Astrocyte (in vitro differentiated cells and primary cell): Measurements from ENCODE around the gene NAA15. TPM values are rescaled to one million over a fixed set of nuclear protein-coding genes. Genes with fewer than 3 reads are reported as not detected.

Experiments used
- DNase-seq: peaks from one replicate; pipeline ENCODE4 v3.0.0-alpha.2; 2010; ENCODE audit warnings: low read depth
- FAIRE-seq: peaks from 2 replicates; lab custom pipeline; 2011; peaks lifted over from hg19 to GRCh38; lab: Jason Lieb, UNC
- H2AFZ ChIP-seq: 2 replicates; pipeline ENCODE4 v1.6.0; 2012; ENCODE audit warnings: low read depth, low read length, inconsistent platforms
- H3K27ac ChIP-seq: 2 replicates; pipeline ENCODE4 v1.5.1; 2011; ENCODE audit warnings: low read depth, low read length, inconsistent platforms
- H3K27me3 ChIP-seq: 2 replicates; pipeline ENCODE4 v1.6.0; 2011; ENCODE audit warnings: low read length, inconsistent platforms; ENCODE audit not compliant: insufficient read depth
- H3K36me3 ChIP-seq: 2 replicates; pipeline ENCODE4 v1.5.1; 2011; ENCODE audit warnings: low read length, inconsistent platforms; ENCODE audit not compliant: insufficient read depth
- H3K4me1 ChIP-seq: 2 replicates; pipeline ENCODE4 v1.5.1; 2011; ENCODE audit warnings: low read length, inconsistent platforms; ENCODE audit not compliant: insufficient read depth
- H3K4me2 ChIP-seq: 2 replicates; pipeline ENCODE4 v1.6.0; 2012; ENCODE audit warnings: low read length, inconsistent platforms
- H3K4me3 ChIP-seq: 2 replicates; pipeline ENCODE4 v1.5.1; 2011; ENCODE audit warnings: low read depth, mild to moderate bottlenecking, low read length, inconsistent platforms; ENCODE audit not compliant: insufficient read depth
- H3K79me2 ChIP-seq: 2 replicates; pipeline ENCODE4 v1.6.0; 2012; ENCODE audit warnings: mild to moderate bottlenecking, low read length, inconsistent platforms; ENCODE audit not compliant: insufficient read depth
- H3K9ac ChIP-seq: 2 replicates; pipeline ENCODE4 v1.6.0; 2012; ENCODE audit warnings: mild to moderate bottlenecking, low read length, inconsistent platforms
- H3K9me3 ChIP-seq: 2 replicates; pipeline ENCODE4 v1.5.1; 2012; ENCODE audit warnings: low read depth, mild to moderate bottlenecking, low read length, inconsistent platforms; ENCODE audit not compliant: insufficient read depth
- H4K20me1 ChIP-seq: 2 replicates; pipeline ENCODE4 v1.6.0; 2012; ENCODE audit warnings: low read length, inconsistent platforms; ENCODE audit not compliant: insufficient read depth
- H3K27ac Mint-ChIP-seq: one replicate; pipeline ENCODE4 v1.8.0; 2021; ENCODE audit warnings: mild to moderate bottlenecking, mixed read lengths; ENCODE audit not compliant: unreplicated experiment
- H3K27me3 Mint-ChIP-seq: one replicate; pipeline ENCODE4 v1.8.0; 2021; ENCODE audit warnings: low read depth, mixed read lengths; ENCODE audit not compliant: unreplicated experiment
- H3K36me3 Mint-ChIP-seq: one replicate; pipeline ENCODE4 v1.8.0; 2021; ENCODE audit warnings: low read depth, mixed read lengths; ENCODE audit not compliant: unreplicated experiment
- H3K4me1 Mint-ChIP-seq: one replicate; pipeline ENCODE4 v1.8.0; 2021; ENCODE audit warnings: low read depth, mixed read lengths; ENCODE audit not compliant: unreplicated experiment
- H3K4me3 Mint-ChIP-seq: one replicate; pipeline ENCODE4 v1.8.0; 2021; ENCODE audit warnings: mild to moderate bottlenecking, moderate library complexity, mixed read lengths; ENCODE audit not compliant: unreplicated experiment
- H3K9me3 Mint-ChIP-seq: one replicate; pipeline ENCODE4 v1.8.0; 2021; ENCODE audit warnings: mild to moderate bottlenecking, mixed read lengths; ENCODE audit not compliant: unreplicated experiment
- CTCF ChIP-seq: IDR thresholded peaks from 2 replicates; pipeline ENCODE4 v1.5.1; 2011; ENCODE audit warnings: low read depth, mild to moderate bottlenecking, inconsistent platforms, low read length, moderate library complexity; ENCODE audit not compliant: insufficient read depth
- EZH2 ChIP-seq: IDR thresholded peaks from 2 replicates; pipeline ENCODE4 v1.6.1; 2012; ENCODE audit warnings: mild to moderate bottlenecking, low read length, inconsistent platforms; ENCODE audit not compliant: insufficient read depth
- total RNA-seq: library from RNA; stranded (reverse); gene quantifications from 2 replicates; pipeline ENCODE4 v1.2.1, GENCODE V29; 2021

Gene NAA15
- total RNA-seq, 1 donor from 2014 or later: 64.5 TPM

- Mint-ChIP-seq H3K4me1 (peaks cover 18% of the 10 kb centered on the region), H3K27me3 (no peaks in the 10 kb centered on the region), H3K36me3 (peaks cover 2% of the 10 kb centered on the region), H3K4me3 (no peak overlapping the region), H3K27ac (peak overlapping the region; percentile 26), H3K9me3 (no peaks in the 10 kb centered on the region)
- no peak for TF ChIP-seq CTCF
- no peak for TF ChIP-seq EZH2
- no peak overlapping the region for H3K4me2 ChIP-seq
- no peaks in the 10 kb centered on the region for H3K36me3 ChIP-seq
- no peak for DNase-seq
- H2AFZ ChIP-seq: no peak overlapping the region
- H3K27me3 ChIP-seq: no peaks in the 10 kb centered on the region
- H3K9me3 ChIP-seq: no peaks in the 10 kb centered on the region
- no peaks in the 10 kb centered on the region for H3K4me1 ChIP-seq
- H3K9ac ChIP-seq: no peak overlapping the region
- no peak overlapping the region for H3K27ac ChIP-seq
- peaks cover 85% of the 10 kb centered on the region for H4K20me1 ChIP-seq
- FAIRE-seq: peak; percentile 43
- no peak overlapping the region for H3K4me3 ChIP-seq
- peaks cover 100% of the 10 kb centered on the region for H3K79me2 ChIP-seq
Measured at GRCh38 chr4:139315221-139315675, 13.9 kb downstream of the NAA15 start.

- Histone ChIP-seq H3K79me2 (peaks cover 100% of the 10 kb centered on the region), H4K20me1 (peaks cover 86% of the 10 kb centered on the region)
Measured at GRCh38 chr4:139316733-139317132, 15.4 kb downstream of the NAA15 start.

More at GRCh38 chr4:139316733-139317132, 15.4 kb downstream of the NAA15 start:
- Mint-ChIP-seq H3K9me3 (no peaks in the 10 kb centered on the region), H3K36me3 (peaks cover 2% of the 10 kb centered on the region), H3K27ac (no peak overlapping the region), H3K27me3 (no peaks in the 10 kb centered on the region), H3K4me1 (peaks cover 18% of the 10 kb centered on the region), H3K4me3 (peak overlapping the region; percentile 1)
- Histone ChIP-seq H3K27me3 (no peaks in the 10 kb centered on the region), H3K9ac (no peak overlapping the region), H3K27ac (no peak overlapping the region), H3K4me1 (no peaks in the 10 kb centered on the region), H3K4me2 (no peak overlapping the region), H3K36me3 (no peaks in the 10 kb centered on the region), H3K4me3 (no peak overlapping the region), H3K9me3 (no peaks in the 10 kb centered on the region), H2AFZ (no peak overlapping the region)
- DNase-seq (no peak), FAIRE-seq (no peak)
- TF ChIP-seq EZH2 (no peak), CTCF (no peak)
